HUES6 (cell line): Measurements from ENCODE around the gene NPB.

Experiments
- H3K27ac ChIP-seq: 2 replicates; pipeline ENCODE4 v1.7.0; 2013; ENCODE audit warnings: low read depth, mild to moderate bottlenecking, low read length, inconsistent platforms
- H3K27me3 ChIP-seq: 2 replicates; pipeline ENCODE4 v1.6.1; 2013; ENCODE audit warnings: low read length; ENCODE audit not compliant: control insufficient read depth, insufficient read depth
- H3K36me3 ChIP-seq: 2 replicates; pipeline ENCODE4 v1.6.1; 2013; ENCODE audit warnings: low read length; ENCODE audit not compliant: control insufficient read depth, insufficient read depth
- H3K4me1 ChIP-seq: 2 replicates; pipeline ENCODE4 v1.6.1; 2013; ENCODE audit warnings: low read length; ENCODE audit not compliant: control insufficient read depth, insufficient read depth
- H3K4me3 ChIP-seq: 2 replicates; pipeline ENCODE4 v1.5.1; 2013; ENCODE audit warnings: low read depth, low read length
- H3K9ac ChIP-seq: one replicate; pipeline ENCODE4 v1.6.1; 2013; ENCODE audit warnings: mild to moderate bottlenecking, low read length
- H3K9me3 ChIP-seq: 2 replicates; pipeline ENCODE4 v1.6.1; 2013; ENCODE audit warnings: low read depth, low read length; ENCODE audit not compliant: control insufficient read depth, insufficient read depth

NPB gene

DNA sequence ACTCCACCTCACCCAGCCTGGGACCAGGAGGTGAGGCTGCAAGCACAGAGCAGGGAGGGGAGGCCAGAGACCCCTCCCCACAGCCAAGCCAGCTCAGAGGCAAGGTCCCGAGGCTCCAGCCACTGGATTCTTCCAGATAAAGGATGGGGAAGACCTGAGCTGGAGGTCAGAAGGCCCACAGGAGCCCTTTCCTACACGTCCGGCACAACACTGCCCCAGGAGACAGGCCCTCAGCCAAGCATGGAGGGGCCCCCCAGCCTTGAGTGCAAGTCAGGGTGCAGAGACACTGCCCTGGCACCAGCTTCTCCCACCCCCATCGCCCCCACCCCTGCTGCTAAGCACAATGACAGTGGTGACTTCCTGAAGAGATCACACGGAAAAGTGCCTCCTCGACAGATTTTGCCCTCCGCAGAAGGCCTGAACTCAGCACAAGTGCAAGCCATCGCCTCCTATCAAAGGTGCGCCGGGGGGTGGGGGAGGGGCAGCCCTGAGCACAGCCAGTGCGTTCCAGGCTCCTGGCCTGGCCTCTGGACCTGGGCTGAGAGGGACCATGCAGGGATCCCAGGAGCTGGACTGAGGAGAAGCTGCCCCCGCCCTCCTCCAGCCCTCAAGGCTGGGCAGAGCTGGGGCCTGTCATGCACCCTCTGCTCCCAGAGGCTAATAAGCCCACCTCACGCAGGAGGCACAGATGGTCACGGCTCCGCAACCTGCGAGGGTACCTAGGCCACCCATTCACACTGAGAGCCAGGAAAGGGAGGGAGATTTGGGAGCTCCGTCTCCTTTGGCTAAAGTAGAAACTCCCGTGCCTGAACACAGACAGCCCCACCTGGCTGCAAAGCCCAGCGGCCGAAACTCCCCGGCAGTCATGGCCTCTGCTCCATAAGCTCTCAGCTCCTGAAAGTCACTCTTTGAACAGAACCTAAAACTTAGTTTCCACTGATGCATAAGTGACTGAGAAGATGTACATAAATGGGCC is 22.8 kb downstream of the NPB start:
- H3K27me3 ChIP-seq = peaks cover 10% of the 10 kb centered on the region
- H3K9me3 ChIP-seq = no peaks in the 10 kb centered on the region
- peaks cover 44% of the 10 kb centered on the region for H3K4me1 ChIP-seq
- H3K27ac ChIP-seq = peak overlapping the region; percentile 89; the same call in 1 of the 2 replicates
- peak overlapping the region; percentile 71 for H3K9ac ChIP-seq
- peaks cover 27% of the 10 kb centered on the region for H3K36me3 ChIP-seq
- H3K4me3 ChIP-seq = peak overlapping the region; percentile 51

- peaks cover 44% of the 10 kb centered on the region for H3K4me1 ChIP-seq
- H3K27ac ChIP-seq = peak overlapping the region; percentile 88
- peak overlapping the region; percentile 68 for H3K4me3 ChIP-seq
- H3K9me3 ChIP-seq = no peaks in the 10 kb centered on the region
- H3K9ac ChIP-seq = peak overlapping the region; percentile 75
- H3K36me3 ChIP-seq = peaks cover 15% of the 10 kb centered on the region
- peaks cover 10% of the 10 kb centered on the region for H3K27me3 ChIP-seq
These were observed 23.9 kb downstream of the NPB start for GRCh38 chr17:81925860-81926450.

GRCh38 chr17:81926451-81927151 is 24.6 kb downstream of the NPB start:
- Histone ChIP-seq H3K4me3 (peak overlapping the region; percentile 68), H3K4me1 (peaks cover 44% of the 10 kb centered on the region), H3K9ac (peak overlapping the region; percentile 75), H3K27me3 (peaks cover 10% of the 10 kb centered on the region), H3K9me3 (no peaks in the 10 kb centered on the region), H3K36me3 (peaks cover 11% of the 10 kb centered on the region), H3K27ac (peak overlapping the region; percentile 88)

GRCh38 chr17:81927152-81927652 is 25.2 kb downstream of the NPB start:
- H3K4me3 ChIP-seq = peak overlapping the region; percentile 81
- H3K27ac ChIP-seq = peak overlapping the region; percentile 88; the same call in 1 of the 2 replicates
- H3K9ac ChIP-seq = peak overlapping the region; percentile 75
- H3K36me3 ChIP-seq = peaks cover 6% of the 10 kb centered on the region
- H3K4me1 ChIP-seq = peaks cover 44% of the 10 kb centered on the region
- no peaks in the 10 kb centered on the region for H3K9me3 ChIP-seq
- peaks cover 10% of the 10 kb centered on the region for H3K27me3 ChIP-seq

DNA sequence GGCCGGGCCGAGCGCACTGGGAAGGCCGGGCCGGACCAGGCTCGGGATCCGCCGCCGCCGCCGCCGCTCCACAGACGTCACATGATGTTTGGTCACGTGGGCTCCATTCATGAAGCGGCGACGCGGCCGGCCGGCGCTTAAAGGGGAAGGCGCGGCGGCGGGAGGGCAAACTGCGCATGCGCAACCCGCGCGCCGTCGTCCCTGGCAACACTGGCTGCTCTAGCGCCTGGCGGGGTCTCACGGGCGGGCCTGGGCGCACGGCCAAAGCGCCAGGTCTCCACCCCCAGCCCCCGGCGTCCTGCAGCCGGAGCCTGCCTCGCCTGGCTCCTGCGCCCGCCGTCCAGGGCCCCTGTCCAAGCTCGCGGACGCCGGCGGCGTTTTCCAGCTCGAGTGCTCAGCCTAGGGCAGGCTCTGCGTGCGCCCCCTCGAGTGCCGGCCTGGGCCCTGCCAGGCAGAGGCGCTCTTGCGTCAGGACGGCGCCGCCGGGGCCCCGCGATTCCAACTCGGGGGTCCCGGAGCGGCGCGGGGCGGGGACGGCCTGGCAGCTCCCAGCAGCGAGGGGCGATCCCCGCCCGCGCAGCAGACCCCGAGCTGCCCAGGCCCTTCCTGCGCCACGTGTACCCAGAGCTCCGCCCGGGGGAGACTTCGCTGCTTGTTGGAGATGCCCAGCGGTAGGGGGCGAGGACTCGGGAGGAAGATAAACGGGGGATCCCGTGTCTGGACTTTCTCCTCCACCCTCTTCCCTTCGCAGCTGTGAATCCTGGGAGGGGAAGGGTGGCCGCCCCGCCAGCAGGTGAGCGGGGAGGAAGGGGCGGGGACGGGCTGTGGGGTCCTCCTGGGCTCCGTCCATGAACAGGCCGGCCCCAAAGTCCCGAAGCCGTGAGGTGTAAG is 25.9 kb downstream of the NPB start, which contains the start of gene MAFG:
Gene MAFG (minus strand): TSS at position 83 of the 891 bp plus-strand sequence. CDS start 4,550 bp downstream, outside the sequence.
- Histone ChIP-seq H3K9ac (peak within 1 kb of the TSS; percentile 75), H3K4me3 (peak within 1 kb of the TSS; percentile 81), H3K4me1 (peaks cover 41% of the 10 kb centered on the region), H3K36me3 (peaks cover 6% of the 10 kb centered on the region; the same call in 1 of the 2 replicates), H3K27ac (peak within 1 kb of the TSS; percentile 88), H3K9me3 (no peaks in the 10 kb centered on the region), H3K27me3 (peaks cover 10% of the 10 kb centered on the region)

DNA sequence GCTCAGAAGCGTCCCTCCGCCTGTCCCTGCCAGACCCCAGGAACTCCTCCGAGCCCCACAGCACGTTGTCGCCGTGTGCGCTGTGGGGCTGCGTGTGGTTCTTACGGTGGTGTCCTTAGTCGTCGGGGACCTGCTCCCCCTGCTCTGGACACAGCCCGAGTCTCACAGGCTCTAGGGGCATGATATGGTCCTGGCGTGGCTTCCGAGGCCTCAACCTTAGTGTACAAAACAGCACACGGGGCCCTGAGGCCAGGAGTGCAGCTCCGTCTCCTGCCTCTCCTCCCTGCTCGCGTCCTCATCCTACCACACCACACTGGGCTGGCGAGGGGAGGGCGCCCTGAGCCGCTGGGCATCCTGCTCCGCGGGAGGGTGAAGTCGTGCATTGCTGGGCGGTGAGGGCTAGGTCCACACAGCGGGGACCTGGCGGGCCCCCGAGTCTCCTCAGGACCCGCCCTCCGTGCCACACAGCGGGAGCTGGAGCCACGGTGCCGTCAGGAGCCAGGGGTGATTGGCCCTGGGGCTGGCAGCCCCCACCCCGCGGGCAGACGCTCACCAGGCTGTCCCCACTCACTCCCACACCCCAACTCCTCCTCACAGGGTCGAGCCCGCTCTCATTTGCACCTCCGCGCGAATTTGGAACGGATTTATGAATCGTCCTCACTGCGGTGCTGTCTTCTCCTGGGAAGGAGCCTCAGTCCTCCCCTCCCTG is 26.7 kb downstream of the NPB start:
- peaks cover 34% of the 10 kb centered on the region for H3K4me1 ChIP-seq
- H3K9me3 ChIP-seq = no peaks in the 10 kb centered on the region
- H3K36me3 ChIP-seq = peaks cover 14% of the 10 kb centered on the region; the same call in 1 of the 2 replicates
- H3K4me3 ChIP-seq = peak overlapping the region; percentile 81
- peaks cover 10% of the 10 kb centered on the region for H3K27me3 ChIP-seq
- peak overlapping the region; percentile 75 for H3K9ac ChIP-seq
- peak overlapping the region; percentile 81; the same call in 1 of the 2 replicates for H3K27ac ChIP-seq

DNA sequence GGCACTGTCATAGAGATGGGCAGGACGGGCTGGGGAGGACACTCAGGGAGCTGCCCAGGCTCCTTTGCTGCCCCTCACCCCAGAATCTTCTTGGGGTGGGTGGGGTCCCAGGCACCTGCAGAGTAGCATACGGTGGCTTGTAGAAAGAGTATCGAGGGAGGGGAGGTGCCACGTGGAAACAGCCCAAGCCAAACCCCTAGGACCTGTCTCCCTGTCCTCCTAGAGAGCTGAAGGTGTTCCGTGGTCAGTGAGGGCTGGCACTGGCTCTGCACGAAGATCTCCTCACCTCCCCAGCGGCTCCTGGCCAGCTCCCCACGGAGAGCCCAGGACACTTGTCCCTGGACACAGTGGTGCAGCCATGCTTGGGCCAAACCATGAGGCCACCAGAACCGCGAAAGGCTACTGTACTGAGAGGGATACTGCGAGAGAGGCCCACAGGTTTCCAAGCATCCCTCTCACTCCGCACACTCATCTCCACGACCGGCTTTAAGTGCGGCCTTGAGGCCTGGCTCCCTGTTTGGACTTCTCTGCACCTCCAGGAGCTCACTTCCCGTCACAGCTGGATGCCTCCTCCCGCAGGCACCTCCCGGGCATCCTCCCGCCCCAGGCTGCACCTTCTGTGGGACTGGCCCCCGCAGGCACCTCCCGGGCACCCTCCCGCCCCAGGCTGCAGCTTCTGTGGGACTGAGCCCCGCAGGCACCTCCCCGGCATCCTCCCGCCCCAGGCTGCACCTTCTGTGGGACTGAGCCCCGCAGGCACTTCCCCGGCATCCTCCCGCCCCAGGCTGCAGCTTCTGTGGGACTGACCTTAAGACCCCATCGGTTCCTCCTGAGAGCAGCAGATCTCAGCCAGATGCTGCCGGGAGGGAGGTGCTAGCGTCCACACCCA is 27.5 kb downstream of the NPB start:
- Histone ChIP-seq H3K27ac (no peak overlapping the region), H3K4me1 (peaks cover 26% of the 10 kb centered on the region), H3K27me3 (peaks cover 10% of the 10 kb centered on the region), H3K4me3 (peak overlapping the region; percentile 81), H3K36me3 (peaks cover 22% of the 10 kb centered on the region), H3K9me3 (no peaks in the 10 kb centered on the region), H3K9ac (peak overlapping the region; percentile 75)

DNA sequence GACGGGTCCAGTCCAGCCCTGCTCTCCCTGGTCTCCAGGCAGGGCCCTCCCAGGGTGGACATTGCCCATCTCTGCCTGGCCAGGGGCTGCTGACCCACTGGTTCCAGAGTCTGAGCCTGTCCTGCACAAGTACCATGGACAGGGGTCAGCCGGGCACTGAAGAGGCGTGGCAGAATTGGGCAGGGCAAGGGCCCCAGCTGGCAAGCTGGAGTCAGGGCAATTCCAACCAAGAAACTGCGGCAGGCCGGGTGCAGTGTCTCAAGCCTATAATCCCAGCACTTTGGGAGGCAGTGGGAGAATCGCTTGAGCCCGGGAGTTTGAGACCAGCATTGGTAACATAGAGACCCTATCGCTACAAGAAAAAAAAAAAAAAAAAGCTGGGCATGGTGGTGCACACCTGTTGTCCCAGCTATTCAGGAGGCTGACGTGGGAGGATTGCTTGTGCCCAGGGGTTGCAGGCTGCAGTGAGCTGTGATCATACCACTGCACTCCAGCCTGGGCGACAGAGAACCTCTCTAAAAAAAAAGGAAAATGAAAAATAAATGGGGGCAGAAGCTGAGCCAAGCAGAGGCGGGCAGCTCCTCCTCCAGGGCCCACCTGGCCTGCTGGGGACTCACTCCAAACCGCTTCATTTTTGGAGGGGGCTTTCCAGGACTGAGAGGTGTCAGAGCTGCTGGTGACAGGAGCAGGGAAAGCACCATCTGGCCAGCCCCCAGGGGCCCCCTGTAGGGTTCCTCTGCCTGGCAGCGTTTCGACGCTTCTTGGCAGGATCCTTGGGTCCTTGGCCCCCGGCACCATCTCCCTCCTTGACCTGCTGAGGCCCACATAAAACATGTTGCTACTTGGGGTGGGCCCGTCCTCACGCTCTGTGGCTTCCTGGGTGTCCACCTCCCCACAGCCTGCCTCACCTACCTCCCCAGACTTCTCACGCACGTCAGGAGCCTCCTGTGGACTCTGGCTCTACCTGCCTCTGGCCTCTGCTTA is 28.4 kb downstream of the NPB start:
- no peaks in the 10 kb centered on the region for H3K9me3 ChIP-seq
- H3K4me3 ChIP-seq = no peak overlapping the region
- H3K27me3 ChIP-seq = peaks cover 10% of the 10 kb centered on the region
- H3K4me1 ChIP-seq = peaks cover 17% of the 10 kb centered on the region
- no peak overlapping the region for H3K9ac ChIP-seq
- peaks cover 31% of the 10 kb centered on the region for H3K36me3 ChIP-seq
- no peak overlapping the region for H3K27ac ChIP-seq
